ENCODE data around the gene TMEM181.
A peak's percentile ranks its signal among the peaks of the same experiment; 100 is the strongest.

TMEM181 gene

GRCh38 chr6:158517581-158517980, 42.3 kb upstream of the TMEM181 start:
- TF ChIP-seq GABPA (IDR thresholded peaks at IDR 0.05; ENCODE audit: low read depth): no peak
- no peak for TF ChIP-seq CTCF (IDR thresholded peaks at IDR 0.05; ENCODE audit: insufficient read depth, low read length)
- TF ChIP-seq, protein P1, sequence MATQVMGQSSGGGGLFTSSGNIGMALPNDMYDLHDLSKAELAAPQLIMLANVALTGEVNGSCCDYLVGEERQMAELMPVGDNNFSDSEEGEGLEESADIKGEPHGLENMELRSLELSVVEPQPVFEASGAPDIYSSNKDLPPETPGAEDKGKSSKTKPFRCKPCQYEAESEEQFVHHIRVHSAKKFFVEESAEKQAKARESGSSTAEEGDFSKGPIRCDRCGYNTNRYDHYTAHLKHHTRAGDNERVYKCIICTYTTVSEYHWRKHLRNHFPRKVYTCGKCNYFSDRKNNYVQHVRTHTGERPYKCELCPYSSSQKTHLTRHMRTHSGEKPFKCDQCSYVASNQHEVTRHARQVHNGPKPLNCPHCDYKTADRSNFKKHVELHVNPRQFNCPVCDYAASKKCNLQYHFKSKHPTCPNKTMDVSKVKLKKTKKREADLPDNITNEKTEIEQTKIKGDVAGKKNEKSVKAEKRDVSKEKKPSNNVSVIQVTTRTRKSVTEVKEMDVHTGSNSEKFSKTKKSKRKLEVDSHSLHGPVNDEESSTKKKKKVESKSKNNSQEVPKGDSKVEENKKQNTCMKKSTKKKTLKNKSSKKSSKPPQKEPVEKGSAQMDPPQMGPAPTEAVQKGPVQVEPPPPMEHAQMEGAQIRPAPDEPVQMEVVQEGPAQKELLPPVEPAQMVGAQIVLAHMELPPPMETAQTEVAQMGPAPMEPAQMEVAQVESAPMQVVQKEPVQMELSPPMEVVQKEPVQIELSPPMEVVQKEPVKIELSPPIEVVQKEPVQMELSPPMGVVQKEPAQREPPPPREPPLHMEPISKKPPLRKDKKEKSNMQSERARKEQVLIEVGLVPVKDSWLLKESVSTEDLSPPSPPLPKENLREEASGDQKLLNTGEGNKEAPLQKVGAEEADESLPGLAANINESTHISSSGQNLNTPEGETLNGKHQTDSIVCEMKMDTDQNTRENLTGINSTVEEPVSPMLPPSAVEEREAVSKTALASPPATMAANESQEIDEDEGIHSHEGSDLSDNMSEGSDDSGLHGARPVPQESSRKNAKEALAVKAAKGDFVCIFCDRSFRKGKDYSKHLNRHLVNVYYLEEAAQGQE (IDR thresholded peaks at IDR 0.05; ENCODE audit: insufficient replicate concordance, low read depth): no peak
- no peak for TF ChIP-seq POLR2AphosphoS5 (IDR thresholded peaks at IDR 0.05; ENCODE audit: low read depth)
- no peak for TF ChIP-seq SPI1 (IDR thresholded peaks at IDR 0.05; ENCODE audit: borderline replicate concordance, low read depth)
- Histone ChIP-seq H3K27ac (replicated peaks) (no peak overlapping the region), H3K4me3 (replicated peaks; ENCODE audit: insufficient read depth, low read length) (no peak overlapping the region), H3K27me3 (ENCODE audit: insufficient read depth, poor library complexity, severe bottlenecking) (peaks cover 10% of the 10 kb centered on the region)
- DNase-seq (ENCODE audit: low read depth in 1 of 2, low spot score in 1 of 2): no peak

GRCh38 chr6:158518191-158519127, 41.4 kb upstream of the TMEM181 start:
- no peak overlapping the region for H3K27ac ChIP-seq (replicated peaks)
- DNase-seq (ENCODE audit: low read depth in 1 of 2, low spot score in 1 of 2): peak; percentile 38 to 51
- H3K27me3 ChIP-seq (ENCODE audit: insufficient read depth, poor library complexity, severe bottlenecking): peaks cover 10% of the 10 kb centered on the region
- peak overlapping the region; percentile 21 for H3K4me3 ChIP-seq (replicated peaks; ENCODE audit: insufficient read depth, low read length)
- TF ChIP-seq SPI1 (IDR thresholded peaks at IDR 0.05; ENCODE audit: borderline replicate concordance, low read depth) (no peak; the same call in 1 of the 2 replicates), CTCF (IDR thresholded peaks at IDR 0.05; ENCODE audit: insufficient read depth, low read length) (peak; percentile 2)

- no peak overlapping the region for H3K4me3 ChIP-seq (replicated peaks; ENCODE audit: insufficient read depth, low read length)
- peaks cover 10% of the 10 kb centered on the region for H3K27me3 ChIP-seq (ENCODE audit: insufficient read depth, poor library complexity, severe bottlenecking)
- TF ChIP-seq CTCF (IDR thresholded peaks at IDR 0.05; ENCODE audit: insufficient read depth, low read length) (no peak), POLR2AphosphoS5 (IDR thresholded peaks at IDR 0.05; ENCODE audit: low read depth) (no peak), GABPA (IDR thresholded peaks at IDR 0.05; ENCODE audit: low read depth) (no peak), SPI1 (IDR thresholded peaks at IDR 0.05; ENCODE audit: borderline replicate concordance, low read depth) (no peak)
- TF ChIP-seq, protein P1 (IDR thresholded peaks at IDR 0.05; ENCODE audit: insufficient replicate concordance, low read depth): no peak
- H3K27ac ChIP-seq (replicated peaks): no peak overlapping the region
- no peak for DNase-seq (ENCODE audit: low read depth in 1 of 2, low spot score in 1 of 2)
Observed at GRCh38 chr6:158519300-158519699, 40.6 kb upstream of the TMEM181 start.

Measured in HL-60 (cell line).